ENCODE results near the gene ITGA1.

DNA sequence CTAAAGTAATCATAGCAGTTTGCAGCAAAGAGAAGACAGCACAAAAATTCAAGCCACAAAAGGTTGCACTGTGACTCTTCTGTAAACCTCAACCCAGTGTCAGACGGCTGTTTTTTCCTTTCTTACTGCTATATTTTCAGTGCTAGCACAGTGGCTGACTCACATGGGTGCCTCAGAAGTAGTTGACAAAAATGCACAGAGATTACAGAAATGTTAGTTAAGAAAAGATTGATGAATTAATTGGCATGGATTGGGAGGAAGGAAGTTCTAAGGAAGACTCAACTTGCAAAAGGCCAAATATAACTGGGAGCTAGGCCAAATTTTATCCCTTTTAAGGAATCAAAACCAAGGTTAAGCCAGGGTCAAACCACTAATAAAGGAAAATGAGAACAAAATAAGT lies 43.7 kb upstream of the ITGA1 start:
- TF ChIP-seq, protein P1, sequence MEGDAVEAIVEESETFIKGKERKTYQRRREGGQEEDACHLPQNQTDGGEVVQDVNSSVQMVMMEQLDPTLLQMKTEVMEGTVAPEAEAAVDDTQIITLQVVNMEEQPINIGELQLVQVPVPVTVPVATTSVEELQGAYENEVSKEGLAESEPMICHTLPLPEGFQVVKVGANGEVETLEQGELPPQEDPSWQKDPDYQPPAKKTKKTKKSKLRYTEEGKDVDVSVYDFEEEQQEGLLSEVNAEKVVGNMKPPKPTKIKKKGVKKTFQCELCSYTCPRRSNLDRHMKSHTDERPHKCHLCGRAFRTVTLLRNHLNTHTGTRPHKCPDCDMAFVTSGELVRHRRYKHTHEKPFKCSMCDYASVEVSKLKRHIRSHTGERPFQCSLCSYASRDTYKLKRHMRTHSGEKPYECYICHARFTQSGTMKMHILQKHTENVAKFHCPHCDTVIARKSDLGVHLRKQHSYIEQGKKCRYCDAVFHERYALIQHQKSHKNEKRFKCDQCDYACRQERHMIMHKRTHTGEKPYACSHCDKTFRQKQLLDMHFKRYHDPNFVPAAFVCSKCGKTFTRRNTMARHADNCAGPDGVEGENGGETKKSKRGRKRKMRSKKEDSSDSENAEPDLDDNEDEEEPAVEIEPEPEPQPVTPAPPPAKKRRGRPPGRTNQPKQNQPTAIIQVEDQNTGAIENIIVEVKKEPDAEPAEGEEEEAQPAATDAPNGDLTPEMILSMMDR (IDR thresholded peaks at IDR 0.05): no peak
- no peak for TF ChIP-seq POLR2A (IDR thresholded peaks at IDR 0.05)
